HepG2 (cell line): ENCODE results near the gene CCDC88C. TPM values are rescaled to one million over a fixed set of nuclear protein-coding genes. Genes with fewer than 3 reads are reported as not detected.

Experiments
- ATAC-seq: fragments of 200-7000 bp; cut with Tn5 transposase; 3 replicates; pipeline ENCODE4 v1.9.1; 2020; ENCODE audit warnings: mild to moderate bottlenecking, moderate library complexity
- BruUV-seq: library from RNA; stranded (reverse); fragments of 400-500 nt; replicated peaks from 2 replicates; lab custom pipeline; 2021; lab: Mats Ljungman, UMichigan
- CTCF ChIA-PET: fragments of 300-600 bp; formaldehyde crosslinking; extraction: SDS; loops from one replicate; lab custom pipeline; 2021; ENCODE audit warnings: low total read pairs, inconsistent platforms, low intra/inter-chr PET ratio; lab: Yijun Ruan, JAX
- POLR2A ChIA-PET: fragments of 350-600 bp; sonication (Branson Sonifier 250); formaldehyde crosslinking; loops from one replicate; lab custom pipeline; 2020; ENCODE audit warnings: antibody characterized with exemption, inconsistent platforms; lab: Yijun Ruan, JAX
- DNase-seq: peaks from one replicate; pipeline ENCODE4 v3.0.0-alpha.2; 2015; ENCODE audit warnings: low spot score
- FAIRE-seq: peaks from 3 replicates; lab custom pipeline; 2011; peaks lifted over from hg19 to GRCh38; lab: Jason Lieb, UNC
- H2AFZ ChIP-seq: one replicate; pipeline ENCODE4 v1.6.1; 2011; ENCODE audit warnings: low read length, inconsistent platforms
- H3K27ac ChIP-seq: fragments of 300-600 bp; 3 replicates; pipeline ENCODE4 v1.8.0; 2011; ENCODE audit warnings: mixed run types, mild to moderate bottlenecking, mixed read lengths, low read length, inconsistent platforms; ENCODE audit not compliant: insufficient read depth; ENCODE audit errors: extremely low read length
- H3K27me3 ChIP-seq, 2 experiments: fragments of 200-600 bp in 1 of 2; 2 replicates in 1 of 2; 3 replicates in 1 of 2; pipeline versions ENCODE4 v1.6.0 to v1.8.0; 2011; ENCODE audit warnings: low read length in 2 of 2, mild to moderate bottlenecking in 2 of 2, moderate library complexity in 2 of 2, inconsistent platforms in 1 of 2; ENCODE audit not compliant: insufficient read depth in 2 of 2, control insufficient read depth in 1 of 2
- H3K36me3 ChIP-seq, 2 experiments: fragments of 200-600 bp in 1 of 2; replicated peaks in 1 of 2; 2 replicates in 1 of 2; 3 replicates in 1 of 2; pipeline versions ENCODE4 v1.5.1 to v1.8.0; 2011; ENCODE audit warnings: low read length in 2 of 2, inconsistent platforms in 1 of 2; ENCODE audit not compliant: insufficient read depth in 2 of 2, control insufficient read depth in 1 of 2
- H3K4me1 ChIP-seq: 2 replicates; pipeline ENCODE4 v1.5.1; 2012; ENCODE audit warnings: low read length, inconsistent platforms; ENCODE audit not compliant: insufficient read depth
- H3K4me2 ChIP-seq: 2 replicates; pipeline ENCODE4 v1.6.0; 2011; ENCODE audit warnings: low read depth, low read length, inconsistent platforms
- H3K4me3 ChIP-seq, 3 experiments: fragments of 200-600 bp in 1 of 3; sonication (generic), shearing (Covaris generic) in 1 of 3; replicated peaks in 1 of 3; 2 replicates each; pipeline ENCODE4 v1.5.1; 2011 to 2016; ENCODE audit warnings: low read length in 3 of 3, inconsistent platforms in 2 of 3, low read depth in 2 of 3, mild to moderate bottlenecking in 2 of 3, control low read depth in 1 of 3, mixed read lengths in 1 of 3; ENCODE audit not compliant: insufficient read depth in 1 of 3
- H3K79me2 ChIP-seq: one replicate; pipeline ENCODE4 v1.6.1; 2011; ENCODE audit warnings: low read length, inconsistent platforms; ENCODE audit not compliant: insufficient read depth
- H3K9ac ChIP-seq: 2 replicates; pipeline ENCODE4 v1.6.0; 2011; ENCODE audit warnings: mild to moderate bottlenecking, low read depth, low read length, inconsistent platforms; ENCODE audit not compliant: insufficient read depth
- H3K9me3 ChIP-seq: 2 replicates; pipeline ENCODE4 v1.5.1; 2012; ENCODE audit warnings: mild to moderate bottlenecking, low read length
- H4K20me1 ChIP-seq: 2 replicates; pipeline ENCODE4 v1.6.0; 2011; ENCODE audit warnings: inconsistent platforms, mild to moderate bottlenecking, low read length, moderate library complexity; ENCODE audit not compliant: insufficient read depth
- DPF2 ChIP-seq: sonication (generic); formaldehyde crosslinking; IDR thresholded peaks from 2 replicates; pipeline ENCODE4 v1.4.0; 2020; ENCODE audit warnings: mild to moderate bottlenecking, low read depth, missing genetic modification reagents, borderline replicate concordance
- KDM2A ChIP-seq: sonication (generic); formaldehyde crosslinking; IDR thresholded peaks from 2 replicates; pipeline ENCODE4 v1.4.0; 2020; ENCODE audit warnings: low read depth, missing genetic modification reagents, borderline replicate concordance
- MIXL1 ChIP-seq: IDR thresholded peaks from 2 replicates; pipeline ENCODE4 v1.6.1; 2016
- NFIC ChIP-seq: IDR thresholded peaks from 2 replicates; pipeline ENCODE4 v1.6.1; 2012; ENCODE audit warnings: mild to moderate bottlenecking, low read length, inconsistent platforms
- PHF20 ChIP-seq: sonication (generic); formaldehyde crosslinking; IDR thresholded peaks from 2 replicates; pipeline ENCODE4 v1.5.0; 2020; ENCODE audit warnings: mild to moderate bottlenecking, missing genetic modification reagents
- SNAI1 ChIP-seq: sonication (generic); formaldehyde crosslinking; IDR thresholded peaks from 2 replicates; pipeline ENCODE4 v1.5.0; 2020; ENCODE audit warnings: mild to moderate bottlenecking, missing genetic modification reagents, borderline replicate concordance
- YEATS4 ChIP-seq: sonication (generic); formaldehyde crosslinking; IDR thresholded peaks from 2 replicates; pipeline ENCODE4 v1.4.0; 2020; ENCODE audit warnings: missing genetic modification reagents, borderline replicate concordance
- ZFP36L2 ChIP-seq: sonication (generic); formaldehyde crosslinking; IDR thresholded peaks from 2 replicates; pipeline ENCODE4 v1.4.0; 2020; ENCODE audit warnings: missing genetic modification reagents
- ZNF3 ChIP-seq: IDR thresholded peaks from 2 replicates; pipeline ENCODE4 v1.7.0; 2017; ENCODE audit warnings: inconsistent platforms
- WGBS: methylation state at CpG from one replicate; pipeline ENCODE4 v1.1.6; 2017; ENCODE audit warnings: low lambda C conversion rate; 5-methylcytosine and 5-hydroxymethylcytosine counted together
- in situ Hi-C: cut with HindIII; loops from 2 replicates; pipeline ENCODE4 v1.10.0; 2017; ENCODE audit warnings: low pct_unique_long_range_greater_than_20kb; ENCODE audit not compliant: extremely low pct_ligation_motif_present
- intact Hi-C: fragments of 100-400 bp; cut with micrococcal nuclease; formaldehyde crosslinking; loops from one replicate; pipeline ENCODE4 v1.10.0; 2022; ENCODE audit not compliant: unreplicated experiment
- polyA plus RNA-seq, 8 experiments: library from polyadenylated mRNA; depleted of rRNA in 3 of 8; stranded (reverse) in 7 of 8; unstranded in 1 of 8; fragments of >200 nt; fragmentation: Illumina TruSeq in 4 of 8; extraction: Trizol in 4 of 8; gene quantifications; 2 replicates each; pipeline versions ENCODE4 v1.2.1 to v1.2.3, GENCODE V29; 2011 to 2016; ENCODE audit warnings: low read depth in 4 of 8, missing spikeins in 1 of 8, mixed read lengths in 1 of 8; ENCODE audit not compliant: insufficient read depth in 1 of 8
- total RNA-seq, 5 experiments: library from RNA; depleted of rRNA; stranded (reverse); fragments of >200 nt; fragmentation: Illumina TruSeq; extraction: Trizol; gene quantifications; 2 replicates each; pipeline ENCODE4 v1.2.3, GENCODE V29; 2016; ENCODE audit warnings: low read depth in 1 of 5
- TF ChIP-seq, protein P1 (sequence below): fragments of 450-650 bp; IDR thresholded peaks from 2 replicates; pipeline ENCODE4 v1.6.1; 2016

Gene CCDC88C
- total and polyA plus RNA-seq, 2 of the 13 experiments (the other 11 are each of a cell fraction or from before 2014, with no cell fraction given), result 3.6 to 11.7 TPM

- Histone ChIP-seq H3K4me2 (no peak overlapping the region), H3K4me3 (no peak overlapping the region), H3K27ac (no peak overlapping the region), H3K36me3 (peaks cover 18 to 55% of the 10 kb centered on the region in 2 experiments)
- 98% methylated on average over 8 of the region's 8 CpGs for WGBS
- intact Hi-C loops, result no loop called here
- POLR2A ChIA-PET, result no interaction called here
- DNase-seq, result no peak
- TF ChIP-seq MIXL1 (CRISPR knock-in tag), result no peak
- no peak for TF ChIP-seq NFIC
- no peak for TF ChIP-seq DPF2
- no peak for TF ChIP-seq PHF20
- TF ChIP-seq SNAI1 (CRISPR knock-in tag), result no peak
- TF ChIP-seq ZNF3 (CRISPR knock-in tag), result no peak
- no peak for TF ChIP-seq KDM2A
- TF ChIP-seq, all 625 proteins: peak for 0
- FAIRE-seq, result no peak
- Histone ChIP-seq H4K20me1 (no peaks in the 10 kb centered on the region), H3K4me1 (no peaks in the 10 kb centered on the region), H3K27me3 (no peaks in the 10 kb centered on the region), H3K9me3 (no peaks in the 10 kb centered on the region), H3K9ac (no peak overlapping the region), H3K79me2 (no peaks in the 10 kb centered on the region), H2AFZ (no peak overlapping the region)
- in situ Hi-C loops, result no loop called here
- CTCF ChIA-PET, result no interaction called here
- no peak for ATAC-seq
- no TSS peak for BruUV-seq
Measured at GRCh38 chr14:91308337-91308736, 109.3 kb downstream of the CCDC88C start.

DNA sequence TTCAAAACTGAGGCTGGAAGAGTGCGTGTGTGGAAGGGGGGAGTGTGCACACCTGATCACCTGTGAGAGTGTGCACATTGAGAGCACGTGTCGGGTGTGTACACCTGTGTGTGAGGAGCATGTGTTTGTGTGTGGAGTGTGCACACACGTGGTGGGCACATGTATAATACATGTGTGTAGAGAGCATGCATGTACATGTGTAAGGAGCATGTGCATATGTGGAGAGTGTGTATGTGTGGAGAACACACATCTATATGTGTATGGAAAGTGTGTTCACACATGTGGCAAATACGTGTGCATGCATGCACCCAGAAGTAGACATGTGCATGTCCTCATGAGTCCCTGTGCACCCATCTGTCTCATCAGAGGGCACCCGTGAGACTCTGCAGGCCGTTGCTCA, 110.0 kb downstream of the CCDC88C start:
- in situ Hi-C loops, result no loop called here
- H3K9me3 ChIP-seq, result no peaks in the 10 kb centered on the region

More for the DNA sequence above, 110.0 kb downstream of the CCDC88C start:
- no peak overlapping the region for H2AFZ ChIP-seq
- TF ChIP-seq, protein P1, sequence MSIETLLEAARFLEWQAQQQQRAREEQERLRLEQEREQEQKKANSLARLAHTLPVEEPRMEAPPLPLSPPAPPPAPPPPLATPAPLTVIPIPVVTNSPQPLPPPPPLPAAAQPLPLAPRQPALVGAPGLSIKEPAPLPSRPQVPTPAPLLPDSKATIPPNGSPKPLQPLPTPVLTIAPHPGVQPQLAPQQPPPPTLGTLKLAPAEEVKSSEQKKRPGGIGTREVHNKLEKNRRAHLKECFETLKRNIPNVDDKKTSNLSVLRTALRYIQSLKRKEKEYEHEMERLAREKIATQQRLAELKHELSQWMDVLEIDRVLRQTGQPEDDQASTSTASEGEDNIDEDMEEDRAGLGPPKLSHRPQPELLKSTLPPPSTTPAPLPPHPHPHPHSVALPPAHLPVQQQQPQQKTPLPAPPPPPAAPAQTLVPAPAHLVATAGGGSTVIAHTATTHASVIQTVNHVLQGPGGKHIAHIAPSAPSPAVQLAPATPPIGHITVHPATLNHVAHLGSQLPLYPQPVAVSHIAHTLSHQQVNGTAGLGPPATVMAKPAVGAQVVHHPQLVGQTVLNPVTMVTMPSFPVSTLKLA, result peak; percentile 93
- TF ChIP-seq YEATS4 (no peak), ZFP36L2 (CRISPR knock-in tag) (no peak)
- TF ChIP-seq, all 625 proteins: peak for 1
- Histone ChIP-seq H3K9ac (no peak overlapping the region), H4K20me1 (no peaks in the 10 kb centered on the region), H3K4me1 (no peaks in the 10 kb centered on the region), H3K27ac (no peak overlapping the region), H3K27me3 (no peaks in the 10 kb centered on the region), H3K36me3 (peaks cover 16 to 49% of the 10 kb centered on the region in 2 experiments), H3K4me3 (no peak overlapping the region), H3K79me2 (no peaks in the 10 kb centered on the region), H3K4me2 (no peak overlapping the region)
- POLR2A ChIA-PET, result no interaction called here
- no peak for FAIRE-seq
- intact Hi-C loops, result no loop called here
- CTCF ChIA-PET, result no interaction called here
- no TSS peak for BruUV-seq
- 96% methylated on average over 7 of the region's 7 CpGs for WGBS
- no peak for DNase-seq
- no peak for ATAC-seq
